ENCODE results near the gene EPHX1. TPM values are rescaled to one million over a fixed set of nuclear protein-coding genes. Genes with fewer than 3 reads are reported as not detected.

Gene EPHX1
- total and polyA plus RNA-seq, 4 donors = 36.4 to 95.4 (median 60.7) TPM

- no peaks in the 10 kb centered on the region for H3K4me1 ChIP-seq (ENCODE audit: control insufficient read depth, insufficient read depth, low read length)
- no peak overlapping the region for H3K27ac ChIP-seq (ENCODE audit: low read depth, low read length)
- 94% methylated on average over 5 of the region's 5 CpGs for WGBS (ENCODE audit: insufficient coverage)
- H3K4me3 ChIP-seq (ENCODE audit: low read depth, low read length) = no peak overlapping the region
- DNase-seq (ENCODE audit: low read depth in 4 of 6, low spot score in 6 of 6) = no peak
- no peaks in the 10 kb centered on the region for H3K36me3 ChIP-seq (ENCODE audit: control insufficient read depth, insufficient read depth, low read length)
- peaks cover 5% of the 10 kb centered on the region for H3K27me3 ChIP-seq (ENCODE audit: control insufficient read depth, insufficient read depth, low read length)
- no peaks in the 10 kb centered on the region for H3K9me3 ChIP-seq (ENCODE audit: control insufficient read depth, insufficient read depth, low read length)
Observed at GRCh38 chr1:225889743-225890142, 79.8 kb downstream of the EPHX1 start.

GRCh38 chr1:225890346-225891228, 80.7 kb downstream of the EPHX1 start:
- Histone ChIP-seq H3K27me3 (ENCODE audit: control insufficient read depth, insufficient read depth, low read length) (peaks cover 5% of the 10 kb centered on the region), H3K9me3 (ENCODE audit: control insufficient read depth, insufficient read depth, low read length) (no peaks in the 10 kb centered on the region), H3K4me3 (ENCODE audit: low read depth, low read length) (no peak overlapping the region), H3K36me3 (ENCODE audit: control insufficient read depth, insufficient read depth, low read length) (no peaks in the 10 kb centered on the region), H3K4me1 (ENCODE audit: control insufficient read depth, insufficient read depth, low read length) (no peaks in the 10 kb centered on the region), H3K27ac (ENCODE audit: low read depth, low read length) (no peak overlapping the region)
- no peak for DNase-seq (ENCODE audit: low read depth in 4 of 6, low spot score in 6 of 6)
- WGBS (ENCODE audit: insufficient coverage) = 46% methylated on average over 4 of the region's 6 CpGs

- Histone ChIP-seq H3K4me3 (ENCODE audit: low read depth, low read length) (no peak overlapping the region), H3K27ac (ENCODE audit: low read depth, low read length) (no peak overlapping the region), H3K27me3 (ENCODE audit: control insufficient read depth, insufficient read depth, low read length) (peaks cover 3% of the 10 kb centered on the region), H3K36me3 (ENCODE audit: control insufficient read depth, insufficient read depth, low read length) (no peaks in the 10 kb centered on the region), H3K9me3 (ENCODE audit: control insufficient read depth, insufficient read depth, low read length) (no peaks in the 10 kb centered on the region), H3K4me1 (ENCODE audit: control insufficient read depth, insufficient read depth, low read length) (no peaks in the 10 kb centered on the region)
- 93% methylated on average over 14 of the region's 14 CpGs for WGBS (ENCODE audit: insufficient coverage)
- DNase-seq (ENCODE audit: low read depth in 4 of 6, low spot score in 6 of 6) = no peak
Observed at GRCh38 chr1:225891229-225891972, 81.5 kb downstream of the EPHX1 start.

DNA sequence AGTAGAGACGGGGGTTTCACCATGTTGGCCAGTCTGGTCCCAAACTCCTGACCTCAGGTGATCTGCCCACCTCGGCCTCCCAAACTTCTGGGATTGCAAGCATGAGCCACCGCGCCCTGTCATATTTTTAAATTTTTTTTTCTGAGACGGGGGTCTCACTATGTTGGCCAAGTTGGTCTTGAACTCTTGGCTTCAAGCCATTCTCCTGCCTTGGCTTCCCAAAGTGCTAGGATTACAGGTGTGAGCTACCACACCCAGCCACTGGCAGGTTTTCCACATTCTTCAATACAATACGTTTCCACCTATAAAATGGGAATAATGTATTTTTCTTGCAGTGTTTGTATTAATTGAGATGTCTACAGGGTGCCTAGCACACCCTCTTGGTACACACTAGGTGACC, 82.4 kb downstream of the EPHX1 start:
- Histone ChIP-seq H3K9me3 (ENCODE audit: control insufficient read depth, insufficient read depth, low read length) (no peaks in the 10 kb centered on the region), H3K4me3 (ENCODE audit: low read depth, low read length) (no peak overlapping the region), H3K4me1 (ENCODE audit: control insufficient read depth, insufficient read depth, low read length) (no peaks in the 10 kb centered on the region), H3K27ac (ENCODE audit: low read depth, low read length) (no peak overlapping the region), H3K27me3 (ENCODE audit: control insufficient read depth, insufficient read depth, low read length) (no peaks in the 10 kb centered on the region), H3K36me3 (ENCODE audit: control insufficient read depth, insufficient read depth, low read length) (no peaks in the 10 kb centered on the region)
- WGBS (ENCODE audit: insufficient coverage) = 92% methylated on average over 5 of the region's 6 CpGs
- no peak for DNase-seq (ENCODE audit: low read depth in 4 of 6, low spot score in 6 of 6)

Other genes with a start within 250 kb of the EPHX1 start
- 10 to 100 TPM; 78.8 to 91.4 TPM for gene ENAH, start 157.0 kb upstream of the EPHX1 start, total RNA-seq
- 100 to 1,000 TPM in 1 of 2 donors, 10 to 100 TPM in 1; 86.4 to 129 TPM for gene ENAH, start 157.0 kb upstream of the EPHX1 start, polyA plus RNA-seq (ENCODE audit: insufficient read length in 2 of 2)
- gene SRP9, start 32.3 kb upstream of the EPHX1 start, total RNA-seq = 100 to 1,000 TPM; 275 to 374 TPM
- gene SRP9, start 32.3 kb upstream of the EPHX1 start, polyA plus RNA-seq (ENCODE audit: insufficient read length in 2 of 2) = 100 to 1,000 TPM; 349 to 427 TPM
- gene TMEM63A, start 72.3 kb downstream of the EPHX1 start, total RNA-seq = 10 to 100 TPM; 40.3 to 59.7 TPM
- 10 to 100 TPM; 87.0 to 97.8 TPM for gene TMEM63A, start 72.3 kb downstream of the EPHX1 start, polyA plus RNA-seq (ENCODE audit: insufficient read length in 2 of 2)
- gene LEFTY1, start 79.0 kb downstream of the EPHX1 start, total RNA-seq = under 1 TPM; 0.77 to 0.79 TPM
- 1 to 10 TPM; 2.5 to 2.7 TPM for gene LEFTY1, start 79.0 kb downstream of the EPHX1 start, polyA plus RNA-seq (ENCODE audit: insufficient read length in 2 of 2)
- gene PYCR2, start 114.1 kb downstream of the EPHX1 start, total RNA-seq = 10 to 100 TPM; 22.1 to 45.4 TPM
- 10 to 100 TPM; 58.3 to 61.9 TPM for gene PYCR2, start 114.1 kb downstream of the EPHX1 start, polyA plus RNA-seq (ENCODE audit: insufficient read length in 2 of 2)
- gene LEFTY2, start 131.1 kb downstream of the EPHX1 start, total RNA-seq = under 1 TPM; 0.40 to 0.44 TPM
- gene LEFTY2, start 131.1 kb downstream of the EPHX1 start, polyA plus RNA-seq (ENCODE audit: insufficient read length in 2 of 2) = under 1 TPM; 0.25 to 0.56 TPM
- gene SDE2, start 189.2 kb downstream of the EPHX1 start, total RNA-seq = 10 to 100 TPM; 20.6 to 44.2 TPM
- 10 to 100 TPM; 15.4 to 15.5 TPM for gene SDE2, start 189.2 kb downstream of the EPHX1 start, polyA plus RNA-seq (ENCODE audit: insufficient read length in 2 of 2)